Measurements from ENCODE around the gene SLC4A5. TPM values are rescaled to one million over a fixed set of nuclear protein-coding genes. Genes with fewer than 3 reads are reported as not detected.
"Not testable (repeated sequence)": the region's sequence is repeated elsewhere in the genome, so short reads cannot be mapped to it uniquely, and the experiment has no call there.

The SLC4A5 gene
- total RNA-seq, 3 donors from 2014 or later = 2.1 to 9.2 (median 6.2) TPM

GRCh38 chr2:74233648-74234047 is 109.6 kb downstream of the SLC4A5 start:
- no peak for TF ChIP-seq POLR2A (IDR thresholded peaks at IDR 0.05)
- TF ChIP-seq, protein P1, sequence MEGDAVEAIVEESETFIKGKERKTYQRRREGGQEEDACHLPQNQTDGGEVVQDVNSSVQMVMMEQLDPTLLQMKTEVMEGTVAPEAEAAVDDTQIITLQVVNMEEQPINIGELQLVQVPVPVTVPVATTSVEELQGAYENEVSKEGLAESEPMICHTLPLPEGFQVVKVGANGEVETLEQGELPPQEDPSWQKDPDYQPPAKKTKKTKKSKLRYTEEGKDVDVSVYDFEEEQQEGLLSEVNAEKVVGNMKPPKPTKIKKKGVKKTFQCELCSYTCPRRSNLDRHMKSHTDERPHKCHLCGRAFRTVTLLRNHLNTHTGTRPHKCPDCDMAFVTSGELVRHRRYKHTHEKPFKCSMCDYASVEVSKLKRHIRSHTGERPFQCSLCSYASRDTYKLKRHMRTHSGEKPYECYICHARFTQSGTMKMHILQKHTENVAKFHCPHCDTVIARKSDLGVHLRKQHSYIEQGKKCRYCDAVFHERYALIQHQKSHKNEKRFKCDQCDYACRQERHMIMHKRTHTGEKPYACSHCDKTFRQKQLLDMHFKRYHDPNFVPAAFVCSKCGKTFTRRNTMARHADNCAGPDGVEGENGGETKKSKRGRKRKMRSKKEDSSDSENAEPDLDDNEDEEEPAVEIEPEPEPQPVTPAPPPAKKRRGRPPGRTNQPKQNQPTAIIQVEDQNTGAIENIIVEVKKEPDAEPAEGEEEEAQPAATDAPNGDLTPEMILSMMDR (IDR thresholded peaks at IDR 0.05) = no peak
- TF ChIP-seq POLR2AphosphoS5 (IDR thresholded peaks at IDR 0.05) = no peak
- no peaks in the 10 kb centered on the region for H3K4me1 ChIP-seq
- H3K36me3 ChIP-seq = no peaks in the 10 kb centered on the region
- no peaks in the 10 kb centered on the region for H3K27me3 ChIP-seq
- intact Hi-C loops (cut with DNase I; ENCODE audit: low total_unique reads) = no loop called here
- no peak for DNase-seq (ENCODE audit: low spot score in 2 of 2)
- H3K9me3 ChIP-seq = no peaks in the 10 kb centered on the region
- no peak overlapping the region for H3K4me3 ChIP-seq
- no peak overlapping the region for H3K27ac ChIP-seq

DNA sequence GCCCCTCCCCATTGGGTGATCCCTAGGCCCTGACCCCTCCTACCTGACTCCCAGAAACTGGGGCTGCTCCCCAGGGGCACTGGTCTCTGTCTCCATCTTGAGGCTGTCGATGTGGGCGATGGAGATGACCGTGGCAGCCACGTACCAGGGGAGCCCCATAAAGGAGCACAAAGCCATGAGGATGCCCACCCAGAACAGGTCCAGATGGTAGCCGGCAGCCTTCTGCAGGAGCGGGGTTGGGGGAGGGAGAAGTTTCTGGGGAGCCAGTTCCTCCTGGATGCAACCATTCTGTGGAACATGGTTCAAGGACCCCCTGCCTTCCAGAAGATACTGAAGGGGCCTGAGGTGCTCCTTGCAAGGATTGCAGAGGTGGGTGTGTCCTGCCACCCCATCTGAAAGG is 110.8 kb downstream of the SLC4A5 start:
- no peak for DNase-seq (ENCODE audit: low spot score in 2 of 2)
- Histone ChIP-seq H3K36me3 (no peaks in the 10 kb centered on the region), H3K4me3 (no peak overlapping the region), H3K27ac (no peak overlapping the region), H3K27me3 (no peaks in the 10 kb centered on the region), H3K9me3 (no peaks in the 10 kb centered on the region), H3K4me1 (no peaks in the 10 kb centered on the region)
- intact Hi-C loops (cut with DNase I; ENCODE audit: low total_unique reads) = no loop called here
- no peak for TF ChIP-seq POLR2A (IDR thresholded peaks at IDR 0.05)
- TF ChIP-seq, protein P1 (IDR thresholded peaks at IDR 0.05) = no peak
- no peak for TF ChIP-seq POLR2AphosphoS5 (IDR thresholded peaks at IDR 0.05)

- H3K27me3 ChIP-seq; H3K4me1 ChIP-seq; H3K27ac ChIP-seq; intact Hi-C loops (cut with DNase I; ENCODE audit: low total_unique reads); DNase-seq (ENCODE audit: low spot score in 2 of 2); H3K36me3 ChIP-seq; H3K4me3 ChIP-seq; H3K9me3 ChIP-seq: not testable (repeated sequence)
Observed at GRCh38 chr2:74229865-74230264, 113.4 kb downstream of the SLC4A5 start.

DNA sequence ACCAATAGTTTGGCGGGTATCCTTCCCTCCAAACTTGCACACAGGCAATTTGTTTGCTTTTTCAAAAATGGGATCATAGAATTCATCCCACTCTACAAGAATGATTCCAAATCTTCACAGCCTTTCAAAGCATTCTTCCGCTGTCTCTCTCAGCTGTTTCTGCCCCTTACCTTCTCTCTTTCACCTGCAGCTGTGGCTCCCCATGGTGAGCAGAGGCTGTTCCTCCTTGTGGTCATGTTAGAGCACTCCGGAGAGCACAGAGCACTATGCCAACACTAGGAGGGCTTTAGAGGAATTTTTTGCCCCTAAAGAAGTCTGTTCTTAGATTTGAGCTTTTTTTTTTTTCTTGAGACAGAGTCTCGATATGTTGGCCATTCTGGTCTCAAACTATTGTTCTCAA is 114.4 kb downstream of the SLC4A5 start:
- intact Hi-C loops (cut with DNase I; ENCODE audit: low total_unique reads) = no loop called here
- no peaks in the 10 kb centered on the region for H3K4me1 ChIP-seq

GRCh38 chr2:74227646-74228045 is 115.6 kb downstream of the SLC4A5 start:
- intact Hi-C loops (cut with DNase I; ENCODE audit: low total_unique reads) = no loop called here
- Histone ChIP-seq H3K27ac (no peak overlapping the region), H3K4me3 (no peak overlapping the region)

More for the DNA sequence above, 114.4 kb downstream of the SLC4A5 start:
- Histone ChIP-seq H3K36me3 (no peaks in the 10 kb centered on the region), H3K27ac (no peak overlapping the region), H3K4me3 (no peak overlapping the region), H3K27me3 (no peaks in the 10 kb centered on the region), H3K9me3 (no peaks in the 10 kb centered on the region)
- no peak for DNase-seq (ENCODE audit: low spot score in 2 of 2)
- TF ChIP-seq, protein P1 (IDR thresholded peaks at IDR 0.05) = no peak
- no peak for TF ChIP-seq POLR2AphosphoS5 (IDR thresholded peaks at IDR 0.05)
- no peak for TF ChIP-seq POLR2A (IDR thresholded peaks at IDR 0.05)

More at GRCh38 chr2:74227646-74228045, 115.6 kb downstream of the SLC4A5 start:
- TF ChIP-seq POLR2AphosphoS5 (IDR thresholded peaks at IDR 0.05) = no peak
- TF ChIP-seq, protein P1 (IDR thresholded peaks at IDR 0.05) = no peak
- TF ChIP-seq POLR2A (IDR thresholded peaks at IDR 0.05) = no peak
- Histone ChIP-seq H3K36me3 (no peaks in the 10 kb centered on the region), H3K4me1 (no peaks in the 10 kb centered on the region), H3K27me3 (no peaks in the 10 kb centered on the region), H3K9me3 (no peaks in the 10 kb centered on the region)
- no peak for DNase-seq (ENCODE audit: low spot score in 2 of 2)
